Measurements from ENCODE around the gene RAB11FIP3. TPM values are rescaled to one million over a fixed set of nuclear protein-coding genes. Genes with fewer than 3 reads are reported as not detected.
A peak's percentile ranks its signal among the peaks of the same experiment; 100 is the strongest.

RAB11FIP3 gene
- total and polyA plus RNA-seq, 9 of the 15 experiments (the other 6 are each of a cell fraction or from before 2014, with no cell fraction given): 0.46 to 13.1 (median 4.3) TPM

DNA sequence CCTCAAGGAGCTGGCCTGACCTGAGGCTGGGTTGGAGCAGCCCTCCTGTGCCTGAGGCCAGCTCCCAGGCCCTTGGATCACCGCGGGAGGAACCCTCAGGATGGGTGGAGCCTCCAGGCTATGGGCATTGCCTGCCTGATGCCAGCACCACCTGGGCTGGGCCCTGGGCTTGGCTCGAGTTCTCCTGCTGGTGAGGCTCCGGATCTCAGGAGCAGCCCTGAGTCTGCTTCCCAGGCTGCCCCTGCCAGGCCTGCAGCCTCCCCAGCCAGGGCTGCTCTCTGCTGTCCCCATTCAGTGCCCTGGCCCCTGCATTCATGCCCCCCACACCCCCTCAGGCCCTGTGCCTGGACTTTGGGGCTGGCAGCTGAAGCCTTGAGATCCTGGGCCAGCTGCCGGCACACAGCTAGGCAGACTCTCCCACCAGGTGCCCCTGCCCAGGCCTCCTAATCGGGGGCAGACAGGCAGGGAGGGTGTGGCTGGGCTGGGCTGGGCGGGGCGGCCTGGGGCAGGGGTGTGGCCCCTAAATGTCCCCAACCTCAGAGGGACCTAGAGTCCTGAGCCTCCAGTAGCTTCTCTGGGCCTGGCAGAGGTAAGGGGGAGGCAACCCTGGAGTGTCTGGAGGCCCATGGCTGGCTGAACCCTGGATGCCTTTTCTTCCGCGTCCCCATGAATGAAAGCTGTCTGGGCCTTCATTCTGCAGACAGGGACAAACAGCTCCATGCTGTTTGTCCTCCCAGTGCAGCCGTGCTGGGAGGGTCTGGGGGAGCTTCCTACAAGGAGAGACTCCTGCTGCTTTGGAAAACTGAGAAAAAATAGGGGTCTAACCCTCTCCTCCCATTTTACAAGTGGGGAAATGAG lies 143.2 kb downstream of the RAB11FIP3 start (continued):
- TF ChIP-seq, protein P1, sequence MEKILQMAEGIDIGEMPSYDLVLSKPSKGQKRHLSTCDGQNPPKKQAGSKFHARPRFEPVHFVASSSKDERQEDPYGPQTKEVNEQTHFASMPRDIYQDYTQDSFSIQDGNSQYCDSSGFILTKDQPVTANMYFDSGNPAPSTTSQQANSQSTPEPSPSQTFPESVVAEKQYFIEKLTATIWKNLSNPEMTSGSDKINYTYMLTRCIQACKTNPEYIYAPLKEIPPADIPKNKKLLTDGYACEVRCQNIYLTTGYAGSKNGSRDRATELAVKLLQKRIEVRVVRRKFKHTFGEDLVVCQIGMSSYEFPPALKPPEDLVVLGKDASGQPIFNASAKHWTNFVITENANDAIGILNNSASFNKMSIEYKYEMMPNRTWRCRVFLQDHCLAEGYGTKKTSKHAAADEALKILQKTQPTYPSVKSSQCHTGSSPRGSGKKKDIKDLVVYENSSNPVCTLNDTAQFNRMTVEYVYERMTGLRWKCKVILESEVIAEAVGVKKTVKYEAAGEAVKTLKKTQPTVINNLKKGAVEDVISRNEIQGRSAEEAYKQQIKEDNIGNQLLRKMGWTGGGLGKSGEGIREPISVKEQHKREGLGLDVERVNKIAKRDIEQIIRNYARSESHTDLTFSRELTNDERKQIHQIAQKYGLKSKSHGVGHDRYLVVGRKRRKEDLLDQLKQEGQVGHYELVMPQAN (IDR thresholded peaks at IDR 0.05; ENCODE audit: borderline replicate concordance): peak; percentile 22; the same call in 1 of the 2 replicates

GRCh38 chr16:569445-570254 lies 144.2 kb downstream of the RAB11FIP3 start, which contains the start of gene PIGQ:
Gene PIGQ (plus strand): TSS chr16:569968. CDS start chr16:574075, 4,107 bp downstream.
- intact Hi-C loops (cut with micrococcal nuclease): loop anchor here (5.0 kb wide), 1 partner anchor 42 kb away; the partner anchor contains the start of gene CAPN15
- in situ Hi-C loops (cut with MboI): no loop called here
- no peaks in the 10 kb centered on the region; the same call in 1 of the 2 replicates for H4K20me1 ChIP-seq (replicated peaks; ENCODE audit: control insufficient read depth, insufficient read depth, low read length)
- H3K4me3 ChIP-seq: peak within 1 kb of the TSS; percentile 99
- H3K36me3 ChIP-seq (ENCODE audit: control insufficient read depth, insufficient read depth, low read length): peaks cover 9% of the 10 kb centered on the region; the same call in 1 of the 3 replicates
- CTCF ChIA-PET (ENCODE audit: low intra/inter-chr PET ratio): no interaction called here
- peaks cover 46% of the 10 kb centered on the region for H3K79me2 ChIP-seq (ENCODE audit: control insufficient read depth, insufficient read depth, low read length)
- no peaks in the 10 kb centered on the region for H3K9me1 ChIP-seq (ENCODE audit: control insufficient read depth, insufficient read depth, low read length)
- DNase-seq (ENCODE audit: extremely low read depth in 1 of 4, low spot score in 3 of 4) (peak; percentile 84 to 89 (median 87)), ATAC-seq (peak; percentile 66), FAIRE-seq (no peak)
- no peaks in the 10 kb centered on the region for H3K9me3 ChIP-seq (replicated peaks; ENCODE audit: control insufficient read depth, insufficient read depth, low read depth, low read length)
- peak within 1 kb of the TSS; percentile 81 for H3K27ac ChIP-seq (ENCODE audit: extremely low read depth, low read depth, low read length)
- no TSS peak for BruUV-seq (replicated peaks)
- H3K4me2 ChIP-seq (ENCODE audit: insufficient read depth, low read length): peak within 1 kb of the TSS; percentile 90
- under 1% methylated on average over 36 of the region's 87 CpGs for WGBS (ENCODE audit: insufficient coverage, low coverage, missing lambda C conversion rate)
- peak within 1 kb of the TSS; percentile 75 to 88 for H3K9ac ChIP-seq (ENCODE audit: insufficient read depth in 1 of 2, low read depth in 2 of 2, low read length in 2 of 2)
- no peaks in the 10 kb centered on the region for H3K27me3 ChIP-seq (ENCODE audit: control insufficient read depth in 2 of 2, insufficient read depth in 2 of 2, low read length in 2 of 2)
- H3K4me1 ChIP-seq (replicated peaks in 1 of 2; ENCODE audit: control insufficient read depth in 2 of 2, insufficient read depth in 2 of 2, low read length in 2 of 2): peaks cover 40 to 92% of the 10 kb centered on the region in 2 experiments
- POLR2A ChIA-PET: interaction anchor here (0.6 to 1.3 kb wide), 3 partner anchors 19 to 1109 kb away, joined by 3 to 5 read pairs (median 4); no protein-coding TSS in a partner anchor
- peak within 1 kb of the TSS; percentile 88 for H2AFZ ChIP-seq (ENCODE audit: low read depth, low read length)
- peak in 1 of 2 experiments; percentile 83; a peak in 2 of 4 replicates for TF ChIP-seq NONO (IDR thresholded peaks at IDR 0.05; ENCODE audit: low read depth in 2 of 2, low read length in 1 of 2)
- TF ChIP-seq RBFOX2 (IDR thresholded peaks at IDR 0.05; ENCODE audit: low read depth, low read length): peak; percentile 59
- TF ChIP-seq, protein P2, sequence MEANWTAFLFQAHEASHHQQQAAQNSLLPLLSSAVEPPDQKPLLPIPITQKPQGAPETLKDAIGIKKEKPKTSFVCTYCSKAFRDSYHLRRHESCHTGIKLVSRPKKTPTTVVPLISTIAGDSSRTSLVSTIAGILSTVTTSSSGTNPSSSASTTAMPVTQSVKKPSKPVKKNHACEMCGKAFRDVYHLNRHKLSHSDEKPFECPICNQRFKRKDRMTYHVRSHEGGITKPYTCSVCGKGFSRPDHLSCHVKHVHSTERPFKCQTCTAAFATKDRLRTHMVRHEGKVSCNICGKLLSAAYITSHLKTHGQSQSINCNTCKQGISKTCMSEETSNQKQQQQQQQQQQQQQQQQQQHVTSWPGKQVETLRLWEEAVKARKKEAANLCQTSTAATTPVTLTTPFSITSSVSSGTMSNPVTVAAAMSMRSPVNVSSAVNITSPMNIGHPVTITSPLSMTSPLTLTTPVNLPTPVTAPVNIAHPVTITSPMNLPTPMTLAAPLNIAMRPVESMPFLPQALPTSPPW (CRISPR knock-in tag; IDR thresholded peaks at IDR 0.05): peak; percentile 67; the same call in 1 of the 2 replicates
- TF ChIP-seq ETS1 (conservative IDR thresholded peaks at IDR 0.05; ENCODE audit: control insufficient read depth, low read depth, low read length): peak; percentile 37; the same call in 1 of the 2 replicates
- no peak for TF ChIP-seq ZNF507 (tag; conservative IDR thresholded peaks at IDR 0.05)
- TF ChIP-seq UBTF (IDR thresholded peaks at IDR 0.05; ENCODE audit: borderline replicate concordance in 1 of 2, low read depth in 2 of 2, low read length in 2 of 2): 0 out of 4 replicates have a peak, but pooled peaks of 1 of the 2 experiments have one; percentile 22

All from K562 (cell line).